ENCODE measurements around the gene SGSH.

SGSH gene

DNA sequence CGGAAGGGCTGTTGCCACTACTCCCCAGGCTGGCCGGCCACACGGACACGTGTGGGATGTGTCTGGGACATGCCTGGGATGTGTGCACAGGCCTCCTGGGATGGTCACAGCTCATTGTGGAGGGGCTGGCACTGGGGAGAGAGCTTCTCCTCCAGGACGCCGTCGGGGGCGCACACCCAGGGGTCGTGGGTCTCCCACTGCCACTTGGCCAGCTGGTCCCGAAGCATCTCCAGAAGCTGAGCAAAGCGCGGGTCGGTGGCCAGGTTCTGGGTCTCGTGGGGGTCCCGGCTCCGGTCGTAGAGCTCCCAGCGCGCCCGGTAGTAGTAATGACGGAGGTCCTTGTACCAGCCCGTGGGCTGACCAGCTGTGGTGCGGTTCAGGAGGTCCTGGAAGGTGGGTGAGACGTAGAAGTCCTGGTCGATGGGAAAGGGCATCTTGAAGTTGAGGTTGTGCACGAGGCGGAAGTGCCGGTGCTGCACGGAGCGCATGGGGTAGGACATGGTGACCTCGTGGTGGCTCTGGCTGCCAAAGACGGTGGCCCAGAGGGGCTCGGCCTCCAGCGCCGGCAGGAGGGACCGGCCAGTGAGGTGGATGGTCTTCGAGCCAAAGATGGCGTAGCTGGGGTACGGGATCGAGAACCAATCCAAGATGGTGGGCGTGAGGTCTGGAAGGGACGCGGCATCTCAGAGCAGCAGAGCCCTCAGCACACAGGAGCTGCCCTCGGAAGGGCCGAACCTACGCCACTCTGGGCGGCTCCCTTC lies 9.6 kb downstream of the SGSH start:
- no peaks in the 10 kb centered on the region for H3K9me3 ChIP-seq
- H3K27ac ChIP-seq, result no peak overlapping the region
- H3K36me3 ChIP-seq, result no peaks in the 10 kb centered on the region
- peaks cover 1% of the 10 kb centered on the region for H3K27me3 ChIP-seq
- no peak overlapping the region for H3K4me3 ChIP-seq (ENCODE audit: low read depth in 1 of 2, low read length in 1 of 2)
- H3K4me1 ChIP-seq (ENCODE audit: control insufficient read depth in 1 of 2, insufficient read depth in 1 of 2, low read depth in 1 of 2, low read length in 1 of 2), result peaks cover 0 to 11% of the 10 kb centered on the region in 2 experiments
- TF ChIP-seq, protein P1, sequence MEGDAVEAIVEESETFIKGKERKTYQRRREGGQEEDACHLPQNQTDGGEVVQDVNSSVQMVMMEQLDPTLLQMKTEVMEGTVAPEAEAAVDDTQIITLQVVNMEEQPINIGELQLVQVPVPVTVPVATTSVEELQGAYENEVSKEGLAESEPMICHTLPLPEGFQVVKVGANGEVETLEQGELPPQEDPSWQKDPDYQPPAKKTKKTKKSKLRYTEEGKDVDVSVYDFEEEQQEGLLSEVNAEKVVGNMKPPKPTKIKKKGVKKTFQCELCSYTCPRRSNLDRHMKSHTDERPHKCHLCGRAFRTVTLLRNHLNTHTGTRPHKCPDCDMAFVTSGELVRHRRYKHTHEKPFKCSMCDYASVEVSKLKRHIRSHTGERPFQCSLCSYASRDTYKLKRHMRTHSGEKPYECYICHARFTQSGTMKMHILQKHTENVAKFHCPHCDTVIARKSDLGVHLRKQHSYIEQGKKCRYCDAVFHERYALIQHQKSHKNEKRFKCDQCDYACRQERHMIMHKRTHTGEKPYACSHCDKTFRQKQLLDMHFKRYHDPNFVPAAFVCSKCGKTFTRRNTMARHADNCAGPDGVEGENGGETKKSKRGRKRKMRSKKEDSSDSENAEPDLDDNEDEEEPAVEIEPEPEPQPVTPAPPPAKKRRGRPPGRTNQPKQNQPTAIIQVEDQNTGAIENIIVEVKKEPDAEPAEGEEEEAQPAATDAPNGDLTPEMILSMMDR (IDR thresholded peaks at IDR 0.05), result no peak

DNA sequence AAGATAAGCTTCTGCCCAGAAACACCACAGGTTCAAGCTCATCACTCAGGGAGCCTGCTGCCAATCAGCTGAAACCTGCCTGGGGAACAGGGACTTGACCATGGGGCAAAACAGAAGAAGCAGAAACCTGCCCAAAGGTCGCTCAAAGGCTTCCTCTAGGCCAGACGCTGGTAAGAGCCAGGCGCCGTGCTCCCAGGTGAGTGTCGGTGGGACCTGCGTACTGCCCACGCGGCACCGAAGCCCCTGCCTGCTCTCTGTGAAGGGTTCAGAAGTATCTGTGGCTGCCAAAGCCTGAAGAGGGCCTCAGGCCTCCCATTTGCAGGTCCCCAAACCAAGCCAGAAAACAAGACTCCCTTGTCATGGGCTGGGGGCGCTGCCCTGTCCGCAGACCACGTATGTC lies 10.4 kb downstream of the SGSH start:
- Histone ChIP-seq H3K27me3 (peaks cover 7% of the 10 kb centered on the region), H3K36me3 (no peaks in the 10 kb centered on the region), H3K9me3 (no peaks in the 10 kb centered on the region), H3K4me1 (ENCODE audit: control insufficient read depth in 1 of 2, insufficient read depth in 1 of 2, low read depth in 1 of 2, low read length in 1 of 2) (peaks cover 0 to 11% of the 10 kb centered on the region in 2 experiments), H3K4me3 (ENCODE audit: low read depth in 1 of 2, low read length in 1 of 2) (no peak overlapping the region), H3K27ac (no peak overlapping the region)
- TF ChIP-seq, protein P1 (IDR thresholded peaks at IDR 0.05), result no peak

DNA sequence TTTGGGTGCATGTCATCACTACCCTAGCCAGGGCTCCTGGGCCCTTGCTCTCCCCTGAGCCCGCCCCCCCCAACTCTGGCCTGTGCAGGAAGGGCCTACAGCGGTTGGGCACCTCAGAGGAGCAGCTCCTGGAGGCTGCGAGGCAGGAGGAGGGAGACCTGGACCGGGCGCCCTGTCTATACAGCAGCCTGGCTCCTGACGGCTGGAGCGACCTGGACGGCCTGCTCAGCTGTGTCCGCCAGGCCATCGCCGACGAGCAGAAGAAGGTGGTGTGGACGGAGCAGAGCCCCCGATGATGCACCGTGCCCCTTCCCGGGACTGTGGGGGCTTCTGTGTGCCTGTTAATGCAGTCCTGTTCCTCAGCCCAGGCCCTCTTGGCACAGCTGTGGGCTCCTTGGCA lies 12.1 kb downstream of the SGSH start:
- peaks cover 7% of the 10 kb centered on the region for H3K27me3 ChIP-seq
- H3K9me3 ChIP-seq, result no peaks in the 10 kb centered on the region
- H3K36me3 ChIP-seq, result no peaks in the 10 kb centered on the region
- H3K4me1 ChIP-seq (ENCODE audit: control insufficient read depth in 1 of 2, insufficient read depth in 1 of 2, low read depth in 1 of 2, low read length in 1 of 2), result peaks cover 0 to 5% of the 10 kb centered on the region in 2 experiments
- H3K4me3 ChIP-seq (ENCODE audit: low read depth in 1 of 2, low read length in 1 of 2), result no peak overlapping the region
- TF ChIP-seq, protein P1 (IDR thresholded peaks at IDR 0.05), result no peak
- no peak overlapping the region for H3K27ac ChIP-seq

DNA sequence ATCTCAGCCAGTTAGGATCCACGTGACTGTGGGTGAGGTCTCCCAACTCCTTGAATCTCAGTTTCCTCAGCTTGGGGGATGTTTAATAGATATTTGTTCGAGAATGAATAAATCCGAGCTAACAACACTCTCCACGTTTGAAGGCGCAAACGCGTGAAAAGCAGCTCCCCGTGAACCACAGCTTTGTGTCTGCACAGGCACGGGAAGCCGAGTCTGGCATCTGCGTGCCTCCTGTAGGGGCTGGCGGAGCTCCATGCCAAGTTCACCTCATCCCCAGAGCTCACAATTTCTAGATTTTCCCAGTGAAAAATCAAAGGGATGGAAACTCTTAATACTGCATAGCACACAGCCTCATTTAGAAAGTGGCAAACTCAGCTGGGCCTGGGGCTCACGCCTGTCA lies 14.3 kb downstream of the SGSH start:
- peaks cover 10% of the 10 kb centered on the region for H3K27me3 ChIP-seq
- H3K9me3 ChIP-seq, result no peaks in the 10 kb centered on the region
- TF ChIP-seq, protein P1 (IDR thresholded peaks at IDR 0.05), result no peak
- H3K36me3 ChIP-seq, result no peaks in the 10 kb centered on the region
- no peak overlapping the region for H3K4me3 ChIP-seq (ENCODE audit: low read depth in 1 of 2, low read length in 1 of 2)
- no peak overlapping the region for H3K27ac ChIP-seq
- H3K4me1 ChIP-seq (ENCODE audit: control insufficient read depth in 1 of 2, insufficient read depth in 1 of 2, low read depth in 1 of 2, low read length in 1 of 2), result no peaks in the 10 kb centered on the region

DNA sequence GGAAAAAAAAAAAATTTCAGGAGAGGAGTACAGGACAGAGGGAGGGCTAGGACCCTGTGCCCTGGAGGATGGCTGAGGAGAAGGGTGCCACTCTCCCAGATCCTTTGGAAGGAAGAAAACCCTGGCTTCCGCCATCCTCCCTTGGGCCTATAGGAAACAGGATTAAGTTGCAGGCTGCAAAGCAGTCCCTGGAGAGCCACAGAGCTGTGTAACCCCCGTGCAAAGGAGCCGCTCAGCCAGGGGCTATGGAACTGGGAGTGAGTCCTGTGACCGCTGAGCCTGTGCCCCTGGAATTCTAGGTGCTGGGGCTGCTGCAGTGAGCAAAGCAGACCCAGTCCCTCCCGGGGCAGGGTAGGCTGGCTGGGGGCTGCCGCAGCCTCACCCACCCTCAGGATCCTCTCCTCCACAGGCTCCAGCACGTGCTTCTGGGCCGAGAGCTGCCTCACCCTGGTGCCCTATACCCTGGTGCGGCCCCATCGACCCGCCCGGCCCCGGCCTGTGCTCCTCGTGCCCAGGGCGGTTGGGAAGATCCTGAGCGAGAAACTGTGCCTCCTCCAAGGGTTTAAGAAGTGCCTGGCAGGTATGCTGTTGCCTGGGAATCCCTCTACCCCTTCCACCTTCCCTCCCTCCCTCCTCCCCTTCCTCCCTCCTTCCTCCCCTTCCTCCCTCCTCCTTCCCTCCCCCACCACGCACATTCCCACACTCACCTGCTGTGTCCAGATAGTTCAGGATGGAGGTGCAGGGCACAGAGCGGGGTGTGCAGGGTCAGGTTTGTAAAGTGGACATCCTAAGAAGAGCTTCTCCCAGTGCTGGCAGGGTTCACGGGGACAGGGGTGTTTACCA lies 15.3 kb downstream of the SGSH start:
- H3K4me1 ChIP-seq (ENCODE audit: control insufficient read depth in 1 of 2, insufficient read depth in 1 of 2, low read depth in 1 of 2, low read length in 1 of 2), result no peaks in the 10 kb centered on the region
- peaks cover 12% of the 10 kb centered on the region for H3K27me3 ChIP-seq
- H3K9me3 ChIP-seq, result no peaks in the 10 kb centered on the region

More for the DNA sequence above, 15.3 kb downstream of the SGSH start:
- Histone ChIP-seq H3K36me3 (no peaks in the 10 kb centered on the region), H3K27ac (no peak overlapping the region), H3K4me3 (ENCODE audit: low read depth in 1 of 2, low read length in 1 of 2) (no peak overlapping the region)
- TF ChIP-seq, protein P1 (IDR thresholded peaks at IDR 0.05), result no peak
